Hepatocyte (in vitro differentiated cells): Measurements from ENCODE around the gene SCN1B. TPM values are rescaled to one million over a fixed set of nuclear protein-coding genes. Genes with fewer than 3 reads are reported as not detected.

Experiments
- DNase-seq: peaks from one replicate; pipeline ENCODE4 v3.0.0-alpha.2; 2016; ENCODE audit warnings: low spot score
- H2AFZ ChIP-seq: fragments of 200-600 bp; sonication (generic); 2 replicates; pipeline ENCODE4 v1.6.0; 2016; ENCODE audit warnings: antibody characterized with exemption, mild to moderate bottlenecking
- H3K27ac ChIP-seq: fragments of 200-600 bp; sonication (generic); 2 replicates; pipeline ENCODE4 v1.5.1; 2016; ENCODE audit warnings: mild to moderate bottlenecking
- H3K27me3 ChIP-seq: fragments of 200-600 bp; sonication (generic); 2 replicates; pipeline ENCODE4 v1.6.1; 2016
- H3K36me3 ChIP-seq: fragments of 200-600 bp; sonication (generic); replicated peaks from 2 replicates; pipeline ENCODE4 v1.5.1; 2016; ENCODE audit warnings: low read depth; ENCODE audit not compliant: insufficient read depth
- H3K4me1 ChIP-seq: fragments of 200-600 bp; sonication (generic); 2 replicates; pipeline ENCODE4 v1.5.1; 2016; ENCODE audit warnings: mild to moderate bottlenecking, moderate library complexity; ENCODE audit not compliant: insufficient read depth
- H3K4me2 ChIP-seq: fragments of 200-600 bp; sonication (generic); 2 replicates; pipeline ENCODE4 v1.6.0; 2016
- H3K4me3 ChIP-seq: fragments of 200-600 bp; sonication (generic); 2 replicates; pipeline ENCODE4 v1.5.1; 2016; ENCODE audit warnings: mild to moderate bottlenecking
- H3K79me2 ChIP-seq: fragments of 200-600 bp; sonication (generic); 2 replicates; pipeline ENCODE4 v1.6.0; 2017; ENCODE audit warnings: mild to moderate bottlenecking
- H3K9me2 ChIP-seq: fragments of 200-600 bp; sonication (generic); replicated peaks from 2 replicates; pipeline ENCODE4 v1.6.0; 2017; ENCODE audit warnings: mild to moderate bottlenecking; ENCODE audit not compliant: insufficient read depth
- H3K9me3 ChIP-seq: fragments of 200-600 bp; sonication (generic); 2 replicates; pipeline ENCODE4 v1.5.1; 2016; ENCODE audit warnings: low read depth, mild to moderate bottlenecking
- H4K20me1 ChIP-seq: fragments of 200-600 bp; sonication (generic); 2 replicates; pipeline ENCODE4 v1.6.0; 2016; ENCODE audit warnings: mild to moderate bottlenecking; ENCODE audit not compliant: insufficient read depth, poor library complexity, severe bottlenecking
- CTCF ChIP-seq: fragments of 200-600 bp; sonication (generic); IDR thresholded peaks from 2 replicates; pipeline ENCODE4 v1.5.1; 2016; ENCODE audit warnings: antibody characterized with exemption, mild to moderate bottlenecking; ENCODE audit not compliant: poor library complexity
- EZH2 ChIP-seq: fragments of 200-600 bp; sonication (generic); IDR thresholded peaks from 2 replicates; pipeline ENCODE4 v1.6.1; 2016; ENCODE audit warnings: antibody characterized with exemption, mild to moderate bottlenecking, borderline replicate concordance
- EZH2phosphoT487 ChIP-seq: fragments of 200-600 bp; sonication (generic); IDR thresholded peaks from one replicate; pipeline ENCODE4 v1.6.1; 2018; ENCODE audit warnings: antibody characterized with exemption, mild to moderate bottlenecking, low read depth, moderate library complexity; ENCODE audit not compliant: unreplicated experiment, severe bottlenecking
- WGBS: methylation state at CpG from one replicate; pipeline ENCODE4 v1.1.6; 2016; ENCODE audit warnings: low lambda C conversion rate; ENCODE audit errors: missing lambda C conversion rate; 5-methylcytosine and 5-hydroxymethylcytosine counted together
- polyA plus RNA-seq: library from polyadenylated mRNA; unstranded; fragments of >200 nt; fragmentation: Nextera tagmentation; extraction: Ambion mirVana; gene quantifications from 2 replicates; pipeline ENCODE4 v1.2.1, GENCODE V29; 2016
- total RNA-seq: library from RNA; depleted of rRNA; stranded (reverse); fragments of >200 nt; gene quantifications from 2 replicates; pipeline ENCODE4 v1.2.3, GENCODE V29; 2014

The SCN1B gene
- total and polyA plus RNA-seq, 2 experiments from 2014 or later: 0.60 to 3.1 TPM

- DNase-seq: peak; percentile 10
- Histone ChIP-seq H3K9me3 (no peaks in the 10 kb centered on the region), H3K4me2 (peak overlapping the region; percentile 81), H3K4me3 (no peak overlapping the region), H3K9me2 (no peaks in the 10 kb centered on the region), H3K36me3 (no peaks in the 10 kb centered on the region), H3K79me2 (peaks cover 25% of the 10 kb centered on the region), H3K27ac (no peak overlapping the region), H3K4me1 (peaks cover 16% of the 10 kb centered on the region), H3K27me3 (no peaks in the 10 kb centered on the region), H2AFZ (no peak overlapping the region), H4K20me1 (peaks cover 6% of the 10 kb centered on the region)
- TF ChIP-seq EZH2phosphoT487 (no peak), EZH2 (no peak), CTCF (no peak)
- WGBS: 89% methylated on average over 14 of the region's 14 CpGs
These were observed 13.6 kb downstream of the SCN1B start for GRCh38 chr19:35043906-35044305.

GRCh38 chr19:35044317-35045117 lies 14.2 kb downstream of the SCN1B start:
- H3K27me3 ChIP-seq: no peaks in the 10 kb centered on the region
- H3K4me2 ChIP-seq: peak overlapping the region; percentile 81
- peaks cover 16% of the 10 kb centered on the region for H3K4me1 ChIP-seq
- no peaks in the 10 kb centered on the region for H3K36me3 ChIP-seq
- peaks cover 25% of the 10 kb centered on the region for H3K79me2 ChIP-seq
- H3K9me3 ChIP-seq: no peaks in the 10 kb centered on the region
- H3K9me2 ChIP-seq: no peaks in the 10 kb centered on the region
- peak; percentile 54 for DNase-seq
- H3K27ac ChIP-seq: no peak overlapping the region
- WGBS: 69% methylated on average over 7 of the region's 9 CpGs
- peak; percentile 91 for TF ChIP-seq CTCF
- no peak for TF ChIP-seq EZH2phosphoT487
- no peak overlapping the region for H2AFZ ChIP-seq
- peaks cover 6% of the 10 kb centered on the region for H4K20me1 ChIP-seq
- no peak overlapping the region for H3K4me3 ChIP-seq

- 81% methylated on average over 10 of the region's 10 CpGs for WGBS
- H4K20me1 ChIP-seq: peaks cover 6% of the 10 kb centered on the region
- H3K27me3 ChIP-seq: no peaks in the 10 kb centered on the region
- no peak overlapping the region for H3K4me2 ChIP-seq
- no peak for TF ChIP-seq EZH2phosphoT487
- no peak for TF ChIP-seq EZH2
- TF ChIP-seq CTCF: peak; percentile 3
- no peak overlapping the region for H3K27ac ChIP-seq
- DNase-seq: peak; percentile 19
- peaks cover 25% of the 10 kb centered on the region for H3K79me2 ChIP-seq
- no peak overlapping the region for H3K4me3 ChIP-seq
- peaks cover 10% of the 10 kb centered on the region for H3K4me1 ChIP-seq
- no peak overlapping the region for H2AFZ ChIP-seq
- H3K9me3 ChIP-seq: no peaks in the 10 kb centered on the region
- no peaks in the 10 kb centered on the region for H3K9me2 ChIP-seq
- no peaks in the 10 kb centered on the region for H3K36me3 ChIP-seq
These were observed 15.5 kb downstream of the SCN1B start for GRCh38 chr19:35045667-35046300.
